K562 (cell line): Measurements from ENCODE around the gene TM4SF5. TPM values are rescaled to one million over a fixed set of nuclear protein-coding genes. Genes with fewer than 3 reads are reported as not detected.
A peak's percentile ranks its signal among the peaks of the same experiment; 100 is the strongest.

Experiments
- ATAC-seq: fragments of 200-7000 bp; cut with Tn5 transposase; 3 replicates; pipeline ENCODE4 v1.9.1; 2020; ENCODE audit warnings: moderate library complexity
- BruUV-seq: library from RNA; stranded (reverse); fragments of 400-500 nt; replicated peaks from 2 replicates; lab custom pipeline; 2021; lab: Mats Ljungman, UMichigan
- CTCF ChIA-PET: fragments of 300-600 bp; formaldehyde crosslinking; extraction: SDS; loops from one replicate; lab custom pipeline; 2021; ENCODE audit warnings: low intra/inter-chr PET ratio; lab: Yijun Ruan, JAX
- POLR2A ChIA-PET: fragments of 300-600, 350-650 bp; sonication (Branson Sonifier 250); formaldehyde crosslinking; extraction: SDS; loops from one replicate; lab custom pipeline; 2021; ENCODE audit warnings: antibody characterized with exemption, inconsistent platforms; lab: Yijun Ruan, JAX
- DNase-seq, 4 experiments: peaks; one replicate each; pipeline versions ENCODE4 v3.0.0 to v3.0.0-alpha.2; 2011 to 2018; ENCODE audit warnings: low spot score in 3 of 4, mixed read lengths in 3 of 4; ENCODE audit errors: extremely low read depth in 1 of 4
- FAIRE-seq: peaks from 2 replicates; lab custom pipeline; 2011; peaks lifted over from hg19 to GRCh38; lab: Jason Lieb, UNC
- H2AFZ ChIP-seq: 2 replicates; pipeline ENCODE4 v1.6.0; 2011; ENCODE audit warnings: low read depth, low read length, control low read depth, inconsistent platforms
- H3K27ac ChIP-seq: fragments of 200-600 bp; 3 replicates; pipeline ENCODE4 v1.8.0; 2011; ENCODE audit warnings: low read depth, mild to moderate bottlenecking, control low read depth, inconsistent platforms, low read length, moderate library complexity, mixed read lengths; ENCODE audit errors: extremely low read depth
- H3K27me3 ChIP-seq, 2 experiments: fragments of 300-600 bp in 1 of 2; 2 replicates in 1 of 2; 3 replicates in 1 of 2; pipeline versions ENCODE4 v1.6.0 to v1.8.0; 2011; ENCODE audit warnings: inconsistent platforms in 2 of 2, low read length in 2 of 2, mild to moderate bottlenecking in 1 of 2, mixed read lengths in 1 of 2, moderate library complexity in 1 of 2; ENCODE audit not compliant: control insufficient read depth in 2 of 2, insufficient read depth in 2 of 2
- H3K36me3 ChIP-seq: fragments of 300-600 bp; 3 replicates; pipeline ENCODE4 v1.8.0; 2011; ENCODE audit warnings: mild to moderate bottlenecking, low read length, inconsistent platforms; ENCODE audit not compliant: control insufficient read depth, insufficient read depth
- H3K4me1 ChIP-seq, 2 experiments: fragments of 200-600 bp in 1 of 2; replicated peaks in 1 of 2; 2 replicates in 1 of 2; 3 replicates in 1 of 2; pipeline versions ENCODE4 v1.5.1 to v1.8.0; 2011; ENCODE audit warnings: inconsistent platforms in 2 of 2, low read length in 2 of 2, mild to moderate bottlenecking in 1 of 2, mixed read lengths in 1 of 2, moderate library complexity in 1 of 2; ENCODE audit not compliant: control insufficient read depth in 2 of 2, insufficient read depth in 2 of 2
- H3K4me2 ChIP-seq: 2 replicates; pipeline ENCODE4 v1.6.1; 2011; ENCODE audit warnings: low read length, control low read depth, inconsistent platforms, mixed read lengths; ENCODE audit not compliant: insufficient read depth
- H3K4me3 ChIP-seq: fragments of 200-600 bp; sonication (generic), shearing (Covaris generic); 2 replicates; pipeline ENCODE4 v1.5.1; 2016; ENCODE audit warnings: control low read depth, inconsistent platforms
- H3K79me2 ChIP-seq: fragments of 200-600 bp; 3 replicates; pipeline ENCODE4 v1.8.0; 2011; ENCODE audit warnings: low read length, inconsistent platforms; ENCODE audit not compliant: control insufficient read depth, insufficient read depth
- H3K9ac ChIP-seq, 2 experiments: 2 replicates each; pipeline versions ENCODE4 v1.6.0 to v1.6.1; 2011; ENCODE audit warnings: low read depth in 2 of 2, low read length in 2 of 2, control low read depth in 1 of 2, inconsistent platforms in 1 of 2, mild to moderate bottlenecking in 1 of 2, mixed read lengths in 1 of 2; ENCODE audit not compliant: insufficient read depth in 1 of 2
- H3K9me1 ChIP-seq: one replicate; pipeline ENCODE4 v1.6.0; 2011; ENCODE audit warnings: inconsistent platforms, mild to moderate bottlenecking, low read length, moderate library complexity; ENCODE audit not compliant: control insufficient read depth, insufficient read depth
- H3K9me3 ChIP-seq: replicated peaks from 2 replicates; pipeline ENCODE4 v1.5.1; 2011; ENCODE audit warnings: low read depth, low read length, inconsistent platforms; ENCODE audit not compliant: control insufficient read depth, insufficient read depth
- H4K20me1 ChIP-seq: replicated peaks from 2 replicates; pipeline ENCODE4 v1.6.1; 2011; ENCODE audit warnings: low read length, inconsistent platforms, mixed read lengths; ENCODE audit not compliant: control insufficient read depth, insufficient read depth
- CREB1 ChIP-seq, 2 experiments: sonication (generic) in 1 of 2; formaldehyde crosslinking in 1 of 2; IDR thresholded peaks; 2 replicates each; pipeline versions ENCODE4 v1.6.1 to v1.8.0; 2012 to 2022; ENCODE audit warnings: inconsistent platforms in 1 of 2, mild to moderate bottlenecking in 1 of 2, missing genetic modification reagents in 1 of 2, moderate library complexity in 1 of 2
- EGR1 ChIP-seq: fragments of 450-650 bp; conservative IDR thresholded peaks from 2 replicates; pipeline ENCODE4 v1.6.1; 2017; ENCODE audit warnings: mild to moderate bottlenecking
- KAT7 ChIP-seq: sonication (generic); formaldehyde crosslinking; IDR thresholded peaks from 2 replicates; pipeline ENCODE4 v1.8.0; 2022; ENCODE audit warnings: missing genetic modification reagents, mild to moderate bottlenecking, borderline replicate concordance
- SIN3A ChIP-seq, 2 experiments: fragments of 150-350 bp in 1 of 2; IDR thresholded peaks; 2 replicates each; pipeline ENCODE4 v1.6.1; 2011 to 2016; ENCODE audit warnings: borderline replicate concordance in 2 of 2, low read depth in 2 of 2, low read length in 2 of 2, mild to moderate bottlenecking in 2 of 2, moderate library complexity in 2 of 2; ENCODE audit not compliant: control insufficient read depth in 1 of 2
- SREBF1 ChIP-seq: fragments of 150-350 bp; IDR thresholded peaks from 2 replicates; pipeline ENCODE4 v1.6.1; 2014; ENCODE audit warnings: antibody characterized with exemption, low read depth, low read length, borderline replicate concordance
- YY1 ChIP-seq, 3 experiments: IDR thresholded peaks; 2 replicates each; pipeline ENCODE4 v1.6.1; 2011; ENCODE audit warnings: low read length in 2 of 3, mild to moderate bottlenecking in 2 of 3, moderate library complexity in 2 of 3, borderline replicate concordance in 1 of 3, control low read depth in 1 of 3, low read depth in 1 of 3; ENCODE audit not compliant: insufficient read depth in 3 of 3, insufficient replicate concordance in 2 of 3, control insufficient read depth in 1 of 3, insufficient read length in 1 of 3; ENCODE audit errors: extremely low read depth in 1 of 3
- WGBS: fragments of 100-300 bp; shearing (Covaris generic); methylation state at CpG from one replicate; pipeline ENCODE4 v1.1.6; 2016; ENCODE audit warnings: low coverage, mixed read lengths; ENCODE audit not compliant: insufficient coverage; ENCODE audit errors: missing lambda C conversion rate; 5-methylcytosine and 5-hydroxymethylcytosine counted together
- in situ Hi-C: fragments of 300-500 bp; cut with MboI; formaldehyde crosslinking; loops from 4 replicates; pipeline ENCODE4 v1.15.0; 2018; ENCODE audit warnings: inconsistent platforms, mixed read lengths
- intact Hi-C: fragments of 100-400 bp; cut with micrococcal nuclease; formaldehyde crosslinking; loops from 2 replicates; pipeline ENCODE4 v1.14.2; 2022
- polyA plus RNA-seq, 8 experiments: library from polyadenylated mRNA; depleted of rRNA in 4 of 8; stranded (reverse) in 5 of 8; unstranded in 3 of 8; fragments of >200 nt; fragmentation: Nextera tagmentation in 2 of 8; fragmentation: Illumina TruSeq in 1 of 8; extraction: Ambion mirVana in 2 of 8; extraction: Trizol in 1 of 8; gene quantifications; 2 replicates each; pipeline versions ENCODE4 v1.2.1 to v1.2.3, GENCODE V29; 2011 to 2014; ENCODE audit warnings: inconsistent platforms in 1 of 8, missing spikeins in 1 of 8
- total RNA-seq, 7 experiments: library from RNA; depleted of rRNA in 6 of 7; stranded (reverse); fragments of >200 nt in 6 of 7; fragmentation: Illumina TruSeq in 2 of 7; extraction: Trizol in 2 of 7; gene quantifications; 2 replicates each; pipeline versions ENCODE4 v1.2.1 to v1.2.3, GENCODE V29; 2011 to 2021; ENCODE audit warnings: low replicate concordance in 1 of 7
- TF ChIP-seq, protein P1 (sequence below): fragments of 250-450 bp; sonication (Bioruptor Pico); IDR thresholded peaks from 2 replicates; pipeline ENCODE4 v1.4.0; 2020; ENCODE audit warnings: borderline replicate concordance
- TF ChIP-seq, protein P2 (sequence below): fragments of 450-650 bp; IDR thresholded peaks from 2 replicates; pipeline ENCODE4 v1.6.1; 2016; ENCODE audit warnings: borderline replicate concordance

The TM4SF5 gene
- total and polyA plus RNA-seq, 9 of the 15 experiments (the other 6 are each of a cell fraction or from before 2014, with no cell fraction given), result not detected

DNA sequence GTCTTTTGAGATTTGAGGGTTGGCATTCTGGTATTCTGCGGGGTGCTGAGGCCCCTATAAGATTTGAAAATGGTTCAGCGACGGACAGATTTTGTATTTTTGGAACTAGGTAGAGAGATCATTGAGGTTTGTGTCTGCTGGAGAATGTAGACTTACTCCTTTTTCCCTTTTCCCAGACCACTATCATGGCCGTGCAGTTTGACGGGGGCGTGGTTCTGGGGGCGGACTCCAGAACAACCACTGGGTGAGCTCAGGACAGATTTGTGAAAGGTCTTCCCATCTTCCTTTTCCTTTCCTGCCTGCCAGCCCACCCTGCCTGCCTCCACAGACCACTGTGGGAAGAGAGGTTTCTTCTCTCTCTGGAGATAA lies 24.9 kb downstream of the TM4SF5 start:
- Histone ChIP-seq H3K36me3 (peaks cover 19% of the 10 kb centered on the region; the same call in 2 of the 3 replicates), H3K4me2 (peak overlapping the region; percentile 99), H3K9me3 (no peaks in the 10 kb centered on the region), H3K9me1 (no peaks in the 10 kb centered on the region), H3K79me2 (peaks cover 15% of the 10 kb centered on the region), H3K4me1 (peaks cover 0 to 5% of the 10 kb centered on the region in 2 experiments; a peak in 2 of 5 replicates), H3K9ac (peak overlapping the region; percentile 91 to 95), H4K20me1 (no peaks in the 10 kb centered on the region), H2AFZ (peak overlapping the region; percentile 87), H3K27me3 (no peaks in the 10 kb centered on the region), H3K4me3 (peak overlapping the region; percentile 97), H3K27ac (peak overlapping the region; percentile 82)
- CTCF ChIA-PET, result no interaction called here
- WGBS, result 0% methylated on average over 6 of the region's 7 CpGs
- no TSS peak for BruUV-seq
- peak in 1 of 3 experiments; percentile 70 for TF ChIP-seq YY1 (IDR thresholded peaks at IDR 0.05; ENCODE audit: borderline replicate concordance in 1 of 3, control insufficient read depth in 1 of 3, extremely low read depth in 1 of 3, insufficient read depth in 3 of 3, insufficient read length in 1 of 3, insufficient replicate concordance in 2 of 3, low read depth in 1 of 3, low read length in 2 of 3)
- TF ChIP-seq EGR1, result peak; percentile 62
- TF ChIP-seq KAT7, result 0 out of 2 replicates have a peak, but pooled peaks have one; percentile 2
- peak in 1 of 2 experiments; percentile 80; a peak in 1 of 4 replicates for TF ChIP-seq SIN3A (IDR thresholded peaks at IDR 0.05; ENCODE audit: borderline replicate concordance in 2 of 2, control insufficient read depth in 1 of 2, low read depth in 2 of 2, low read length in 2 of 2)
- no peak for TF ChIP-seq SREBF1
- TF ChIP-seq CREB1 (IDR thresholded peaks at IDR 0.05), result no peak
- TF ChIP-seq CREB1 (CRISPR knock-in tag; IDR thresholded peaks at IDR 0.05), result no peak
- TF ChIP-seq, protein P1, sequence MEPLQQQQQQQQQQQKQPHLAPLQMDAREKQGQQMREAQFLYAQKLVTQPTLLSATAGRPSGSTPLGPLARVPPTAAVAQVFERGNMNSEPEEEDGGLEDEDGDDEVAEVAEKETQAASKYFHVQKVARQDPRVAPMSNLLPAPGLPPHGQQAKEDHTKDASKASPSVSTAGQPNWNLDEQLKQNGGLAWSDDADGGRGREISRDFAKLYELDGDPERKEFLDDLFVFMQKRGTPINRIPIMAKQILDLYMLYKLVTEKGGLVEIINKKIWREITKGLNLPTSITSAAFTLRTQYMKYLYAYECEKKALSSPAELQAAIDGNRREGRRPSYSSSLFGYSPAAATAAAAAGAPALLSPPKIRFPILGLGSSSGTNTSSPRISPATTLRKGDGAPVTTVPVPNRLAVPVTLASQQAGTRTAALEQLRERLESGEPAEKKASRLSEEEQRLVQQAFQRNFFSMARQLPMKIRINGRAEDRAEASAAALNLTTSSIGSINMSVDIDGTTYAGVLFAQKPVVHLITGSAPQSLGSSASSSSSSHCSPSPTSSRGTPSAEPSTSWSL (CRISPR knock-in tag), result no peak
- TF ChIP-seq, protein P2, sequence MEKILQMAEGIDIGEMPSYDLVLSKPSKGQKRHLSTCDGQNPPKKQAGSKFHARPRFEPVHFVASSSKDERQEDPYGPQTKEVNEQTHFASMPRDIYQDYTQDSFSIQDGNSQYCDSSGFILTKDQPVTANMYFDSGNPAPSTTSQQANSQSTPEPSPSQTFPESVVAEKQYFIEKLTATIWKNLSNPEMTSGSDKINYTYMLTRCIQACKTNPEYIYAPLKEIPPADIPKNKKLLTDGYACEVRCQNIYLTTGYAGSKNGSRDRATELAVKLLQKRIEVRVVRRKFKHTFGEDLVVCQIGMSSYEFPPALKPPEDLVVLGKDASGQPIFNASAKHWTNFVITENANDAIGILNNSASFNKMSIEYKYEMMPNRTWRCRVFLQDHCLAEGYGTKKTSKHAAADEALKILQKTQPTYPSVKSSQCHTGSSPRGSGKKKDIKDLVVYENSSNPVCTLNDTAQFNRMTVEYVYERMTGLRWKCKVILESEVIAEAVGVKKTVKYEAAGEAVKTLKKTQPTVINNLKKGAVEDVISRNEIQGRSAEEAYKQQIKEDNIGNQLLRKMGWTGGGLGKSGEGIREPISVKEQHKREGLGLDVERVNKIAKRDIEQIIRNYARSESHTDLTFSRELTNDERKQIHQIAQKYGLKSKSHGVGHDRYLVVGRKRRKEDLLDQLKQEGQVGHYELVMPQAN, result peak; percentile 32; the same call in 1 of the 2 replicates
- intact Hi-C loops (loop anchor here (1.0 kb wide), 1 partner anchor 37 kb away; the partner anchor contains the start of gene MINK1), in situ Hi-C loops (no loop called here)
- peak; percentile 88 for ATAC-seq
- peak; percentile 50 to 60 (median 52) for DNase-seq
- POLR2A ChIA-PET, result interaction anchor here (1.5 kb wide), 1 partner anchor 42 kb away, joined by 6 read pairs; no protein-coding TSS in a partner anchor
- peak; percentile 62 for FAIRE-seq
